GM19025 (cell line): ENCODE results near the gene ABCG1.

ENCODE experiments used
- ATAC-seq: cut with Tn5 transposase; IDR thresholded peaks from one replicate; pipeline ENCODE4 v1.9.1; 2021; ENCODE audit warnings: mild to moderate bottlenecking, low read depth, moderate library complexity; ENCODE audit not compliant: unreplicated experiment

The ABCG1 gene

DNA sequence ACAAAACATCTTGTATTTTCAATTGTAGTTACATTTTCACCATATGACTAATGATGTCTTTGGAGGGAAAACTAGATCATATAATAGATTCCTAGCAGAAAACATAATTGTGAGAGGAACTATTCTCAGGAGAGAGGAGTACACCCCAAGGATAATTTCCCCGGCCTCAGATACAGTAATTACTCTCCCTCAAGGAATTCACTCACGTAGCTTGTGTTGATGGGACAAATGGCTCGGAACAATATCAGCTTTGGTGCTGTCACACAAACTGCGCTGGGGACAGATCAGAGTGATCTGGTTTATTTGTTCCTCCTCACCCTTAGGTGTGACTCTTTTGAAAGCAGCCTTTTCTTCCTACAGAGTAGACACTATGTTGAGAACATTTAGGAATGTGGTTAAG is 11.2 kb downstream of the ABCG1 start:
- no peak for ATAC-seq

DNA sequence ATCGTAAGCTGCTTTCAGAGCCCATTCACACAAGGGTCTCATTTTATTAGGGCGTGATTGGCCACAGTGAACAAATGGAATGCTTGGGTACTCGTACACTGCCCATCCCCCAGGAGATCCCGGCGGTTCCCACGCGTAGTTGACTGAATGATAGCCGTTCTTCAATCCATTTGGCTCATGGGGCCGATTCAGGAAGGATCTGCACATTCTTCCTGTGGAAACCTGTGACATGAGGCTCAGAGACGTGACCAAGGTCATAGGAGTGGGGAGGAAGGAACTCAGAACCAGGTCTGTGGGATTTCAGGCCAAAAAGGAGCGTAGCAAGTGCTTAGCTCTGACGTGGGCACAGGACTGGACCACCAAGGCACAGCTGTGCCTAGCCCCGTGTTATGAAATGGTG is 11.7 kb downstream of the ABCG1 start:
- no peak for ATAC-seq

DNA sequence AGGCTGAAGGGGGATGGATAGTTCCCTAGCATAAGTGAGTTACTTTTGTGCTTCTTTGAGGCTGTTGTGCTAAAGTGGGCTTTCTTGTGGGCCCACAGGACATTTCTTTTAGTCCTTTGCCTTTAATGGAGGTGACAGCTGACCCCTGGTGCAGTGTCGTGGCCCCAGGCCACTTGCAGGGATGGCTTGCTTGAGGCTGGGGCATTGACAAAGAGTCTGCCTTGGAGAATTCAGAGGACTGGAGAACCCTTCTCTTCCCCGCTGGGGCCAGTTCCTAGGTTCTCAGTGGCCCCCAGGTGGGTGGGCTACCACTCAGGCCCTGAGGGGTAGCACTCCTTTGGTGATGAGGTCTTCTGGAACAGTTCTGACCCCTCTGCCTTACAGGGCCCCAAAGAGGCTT is 12.8 kb downstream of the ABCG1 start:
- no peak for ATAC-seq

- ATAC-seq: no peak
Measured at GRCh38 chr21:42232176-42232825, 13.4 kb downstream of the ABCG1 start.

DNA sequence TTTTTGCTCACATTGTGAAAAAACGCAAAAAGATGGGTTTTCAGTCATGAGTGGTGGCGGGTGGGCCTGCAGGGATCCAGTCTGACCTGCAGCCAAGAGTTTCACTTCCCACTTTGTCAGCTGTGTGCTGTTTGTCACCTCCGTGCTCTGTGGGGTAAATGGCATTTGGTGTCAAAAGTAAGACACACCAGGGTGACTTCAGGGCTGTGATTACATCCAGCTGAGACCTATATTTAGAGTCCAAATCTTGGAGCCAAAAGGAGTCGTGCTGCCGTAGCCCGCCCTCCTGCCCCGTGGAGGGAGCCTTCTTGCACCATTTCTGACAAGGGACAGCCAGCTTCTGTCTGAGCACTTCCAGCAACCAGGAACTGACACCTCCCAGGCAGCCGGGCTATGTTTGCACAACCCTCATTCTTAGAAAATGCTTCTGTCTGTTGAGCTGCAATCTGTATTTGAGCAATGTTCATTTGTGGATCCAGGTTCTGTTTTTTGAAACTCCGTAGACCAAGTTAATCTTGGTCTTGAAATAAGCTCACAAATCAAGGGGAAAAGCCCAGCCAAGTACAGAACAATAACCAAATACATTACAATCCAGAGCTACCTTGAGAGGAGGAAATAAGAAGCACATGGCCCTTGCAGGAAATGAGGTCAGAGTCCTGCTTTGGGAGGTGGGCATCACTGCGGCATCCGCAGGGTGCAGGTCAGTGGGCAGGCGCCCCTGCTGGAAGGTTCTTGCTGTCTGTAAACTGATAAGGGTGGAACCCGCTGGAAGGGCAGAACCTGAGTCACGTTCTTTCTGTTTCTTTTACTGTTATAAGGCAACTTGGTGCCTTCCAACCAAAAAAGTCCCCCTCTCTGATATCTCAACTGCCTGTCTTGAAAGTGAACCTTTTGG is 14.4 kb downstream of the ABCG1 start:
- ATAC-seq: peak; percentile 39

- ATAC-seq: no peak
Measured at GRCh38 chr21:42234041-42234440, 15.1 kb downstream of the ABCG1 start.

- peak; percentile 42 for ATAC-seq
Measured at GRCh38 chr21:42234464-42235241, 15.7 kb downstream of the ABCG1 start.

DNA sequence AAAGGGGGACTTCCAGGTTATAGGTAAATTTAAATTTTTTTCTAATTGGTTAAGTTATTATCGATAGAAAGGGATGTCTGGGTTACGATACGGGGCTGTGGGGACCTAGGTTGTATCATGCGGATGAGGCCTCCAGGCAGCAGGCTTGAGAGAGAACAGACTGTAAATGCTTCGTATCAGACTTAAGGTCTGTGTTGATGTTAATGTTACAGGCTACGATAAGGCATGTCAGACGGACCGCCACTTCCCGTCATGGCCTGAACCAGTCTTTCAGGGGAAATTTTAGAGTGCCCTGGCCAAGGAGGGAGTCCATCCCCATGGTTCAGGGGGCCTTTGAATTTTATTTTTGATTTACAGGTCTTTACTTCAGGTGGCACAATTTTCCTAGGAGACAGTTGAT is 16.7 kb downstream of the ABCG1 start:
- no peak for ATAC-seq

- ATAC-seq: no peak
Measured at GRCh38 chr21:42236014-42236413, 17.1 kb downstream of the ABCG1 start.

DNA sequence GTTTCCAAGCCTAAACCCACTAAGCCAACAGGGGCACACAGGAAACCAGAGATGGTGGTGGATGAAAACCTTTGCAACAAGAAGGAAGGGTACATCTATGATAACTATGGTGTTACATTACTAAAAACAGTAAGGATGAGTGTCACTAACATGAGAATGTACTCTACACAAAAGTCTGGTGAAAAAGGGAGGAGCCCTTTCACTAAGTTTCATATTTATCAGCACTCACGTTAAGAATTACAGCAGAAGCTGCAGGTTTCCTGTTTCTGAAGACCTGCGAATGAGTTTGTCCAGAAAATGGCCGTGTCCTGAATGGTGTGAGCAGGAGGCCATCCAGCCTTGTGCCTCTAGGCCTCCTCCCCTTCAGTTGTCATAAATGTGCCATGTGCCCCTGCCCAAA is 17.8 kb downstream of the ABCG1 start:
- ATAC-seq: no peak

- ATAC-seq: no peak
Measured at GRCh38 chr21:42237161-42237560, 18.2 kb downstream of the ABCG1 start.

GRCh38 chr21:42237577-42237976 is 18.6 kb downstream of the ABCG1 start:
- ATAC-seq: no peak

GRCh38 chr21:42238185-42238934 is 19.4 kb downstream of the ABCG1 start:
- ATAC-seq: no peak

DNA sequence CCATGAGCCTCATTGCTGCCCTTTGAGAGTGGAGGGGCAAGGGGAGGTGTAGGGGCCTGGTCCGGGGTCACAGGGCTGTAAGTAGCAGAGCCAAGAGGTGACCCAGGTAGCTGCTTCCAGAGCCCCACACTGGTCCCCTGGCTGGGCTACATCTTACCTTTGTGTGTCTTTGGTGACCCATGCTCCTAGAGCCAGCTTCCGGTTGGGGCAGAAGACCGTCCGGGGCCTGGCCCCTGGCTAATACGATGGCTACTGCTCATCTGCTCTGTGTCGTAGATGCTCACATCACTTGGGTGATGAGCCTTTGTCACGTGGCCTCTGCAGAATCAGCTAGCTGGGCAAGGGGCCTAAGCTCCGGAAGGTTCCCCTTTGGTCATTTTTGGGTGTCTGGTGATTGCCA is 20.6 kb downstream of the ABCG1 start:
- ATAC-seq: no peak

DNA sequence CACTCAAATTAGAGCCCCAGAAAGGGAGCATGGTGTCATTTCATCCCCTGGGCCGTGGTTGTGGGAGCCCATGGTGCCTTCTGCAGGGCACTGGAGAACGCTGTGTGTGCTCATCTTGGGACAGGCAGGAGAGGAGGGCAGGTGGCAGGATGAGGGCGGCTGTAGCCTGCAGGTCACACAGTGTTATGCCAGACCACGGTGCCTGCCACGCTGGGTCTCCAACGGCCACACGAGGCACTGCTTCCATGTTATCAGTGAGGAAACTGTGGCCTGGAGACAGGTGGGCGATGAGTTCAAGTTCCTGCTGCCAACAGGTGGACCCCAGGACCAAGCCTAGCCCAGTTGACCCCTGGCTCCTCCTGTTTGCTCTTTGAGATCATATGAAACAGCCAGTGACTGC is 21.0 kb downstream of the ABCG1 start:
- no peak for ATAC-seq

DNA sequence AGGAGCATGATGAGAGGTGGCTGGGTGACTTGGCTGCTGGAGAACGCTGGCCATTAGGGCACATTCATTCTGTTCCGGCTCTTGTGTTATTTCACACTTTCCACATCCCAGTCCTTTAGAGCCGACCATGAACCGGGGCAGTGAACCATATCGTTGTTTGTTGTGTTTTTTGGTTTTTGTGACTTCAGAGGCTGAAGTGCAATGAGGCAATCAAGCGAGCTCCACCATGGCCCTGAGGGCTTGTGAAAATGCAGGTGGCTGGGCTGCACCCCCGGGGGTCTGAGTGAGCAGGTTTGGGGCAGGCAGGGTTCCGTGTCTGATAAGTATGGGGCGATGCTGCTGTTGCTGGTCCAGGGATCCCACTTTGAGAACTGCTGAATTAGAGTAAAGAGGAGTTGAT is 23.7 kb downstream of the ABCG1 start:
- ATAC-seq: no peak

GRCh38 chr21:42243026-42243425 is 24.1 kb downstream of the ABCG1 start:
- ATAC-seq: no peak

DNA sequence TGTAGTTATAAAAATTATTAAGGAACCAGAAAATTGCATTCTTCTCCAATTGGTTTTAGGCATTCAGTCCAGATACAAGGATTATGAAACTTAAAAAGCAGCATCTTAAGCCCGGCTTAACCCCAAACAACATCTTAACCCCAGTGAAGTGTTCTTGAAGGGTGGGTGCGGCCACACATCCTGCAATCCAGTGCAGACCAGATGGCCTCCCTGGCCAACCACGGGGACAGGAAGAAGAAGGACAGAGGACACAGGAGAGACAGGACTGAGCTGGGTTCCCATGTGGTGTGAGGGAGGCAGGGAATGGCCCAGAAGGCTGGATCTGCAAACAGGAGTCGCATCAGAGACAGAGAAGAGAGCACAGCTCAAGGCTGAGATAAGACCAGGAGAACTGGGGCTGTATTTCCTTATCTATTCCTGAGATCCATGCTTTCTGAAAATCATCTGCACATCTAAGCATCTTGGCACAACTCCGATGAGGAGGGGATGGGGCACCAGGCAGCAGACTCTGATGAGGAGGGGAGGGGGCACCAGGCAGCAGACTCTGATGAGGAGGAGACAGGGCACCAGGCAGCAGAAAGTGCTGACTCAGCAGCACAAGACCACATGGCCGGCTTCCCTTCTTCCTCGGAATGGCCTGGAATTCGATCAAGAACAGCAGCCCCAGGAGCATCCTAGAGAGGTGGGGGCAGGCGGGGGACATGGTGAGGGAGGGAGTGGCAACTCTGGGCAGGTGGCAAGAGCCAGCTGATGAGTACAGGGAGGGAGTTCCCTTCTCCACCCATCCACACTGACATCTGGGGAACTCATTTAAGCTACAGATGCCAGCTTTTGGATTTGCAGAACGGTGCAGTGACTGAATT is 26.6 kb downstream of the ABCG1 start:
- no peak for ATAC-seq

- ATAC-seq: no peak
Measured at GRCh38 chr21:42247716-42248115, 28.8 kb downstream of the ABCG1 start.

- ATAC-seq: no peak
Measured at GRCh38 chr21:42248241-42248640, 29.3 kb downstream of the ABCG1 start.
